CD1c-positive myeloid dendritic cell (primary cell): ENCODE measurements around the gene SLC26A8.
"Not testable (repeated sequence)": the region's sequence is repeated elsewhere in the genome, so short reads cannot be mapped to it uniquely, and the experiment has no call there.

Experiments used
- DNase-seq: peaks from one replicate; pipeline ENCODE4 v3.0.0-alpha.2; 2016; ENCODE audit errors: extremely low spot score

Gene SLC26A8

DNA sequence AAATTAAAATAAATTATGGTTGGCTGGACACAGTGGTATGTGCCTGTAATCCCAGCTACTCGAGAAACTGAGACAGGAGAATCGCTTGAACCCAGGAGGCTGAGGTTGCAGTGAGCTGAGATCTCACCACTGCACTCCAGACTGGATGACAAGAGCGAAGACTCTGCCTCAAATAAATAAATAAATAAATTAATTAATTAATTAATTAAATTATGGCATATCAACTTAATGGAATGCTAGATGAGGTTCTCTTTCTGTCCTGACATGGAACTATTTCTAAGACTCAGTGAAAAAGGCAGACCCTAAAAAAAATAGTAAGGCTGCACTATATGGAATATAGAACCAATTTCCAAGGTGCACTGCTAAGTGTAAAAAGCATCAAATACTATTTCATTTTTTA is 108.4 kb downstream of the SLC26A8 start:
- DNase-seq: no peak

DNA sequence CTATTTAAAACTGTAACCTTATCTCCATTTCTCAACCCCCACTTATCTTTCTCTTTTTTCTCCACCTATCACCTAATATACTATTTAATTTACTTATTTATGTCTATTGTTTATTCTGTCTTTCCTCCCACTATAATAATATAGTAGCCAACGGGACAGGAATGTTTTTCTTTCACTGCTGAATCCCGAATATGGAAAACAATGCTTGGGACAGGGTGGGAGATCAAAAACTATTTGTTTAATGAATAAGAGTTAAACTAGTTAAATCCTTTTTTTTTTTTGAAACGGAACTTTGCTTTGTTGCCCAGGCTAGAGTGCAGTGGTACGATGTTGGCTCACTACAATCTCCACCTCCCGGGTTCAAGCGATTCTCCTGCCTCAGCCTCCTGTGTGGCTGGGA is 109.9 kb downstream of the SLC26A8 start:
- DNase-seq: no peak

DNA sequence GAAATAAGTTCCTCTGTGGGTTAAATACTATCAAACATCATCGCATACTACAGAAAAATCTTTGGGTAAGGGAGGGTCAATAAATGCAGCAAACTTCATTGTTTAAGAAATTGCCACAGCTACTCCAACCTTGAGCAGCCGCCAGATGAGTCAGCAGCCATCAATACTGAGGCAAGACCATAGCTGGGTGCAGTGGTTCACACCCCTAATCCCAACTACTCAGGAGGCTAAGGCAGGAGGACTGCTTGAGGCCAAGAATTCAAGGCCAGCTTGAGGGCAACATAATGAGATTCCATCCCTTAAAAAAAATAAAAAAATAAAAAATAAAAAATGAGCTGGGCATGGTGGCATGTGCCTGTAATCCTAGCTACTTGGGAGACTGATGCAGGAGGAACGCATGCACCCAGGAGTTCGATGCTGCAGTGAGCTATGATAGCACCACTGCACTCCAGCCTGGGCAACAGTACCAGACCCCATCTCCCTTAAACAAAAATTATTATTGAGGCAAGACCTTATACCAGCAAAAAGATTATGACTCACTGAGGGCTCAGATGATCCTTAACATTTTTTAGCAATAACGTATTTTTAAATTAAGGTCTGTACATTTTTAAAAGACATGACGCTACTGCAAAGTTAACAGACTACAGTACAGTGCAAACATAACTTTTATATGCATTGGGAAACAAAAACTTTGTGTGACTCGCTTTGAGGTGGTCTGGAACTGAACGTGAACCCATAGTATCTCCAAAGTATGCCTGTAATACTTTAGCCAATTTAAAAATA is 112.4 kb downstream of the SLC26A8 start:
- no peak for DNase-seq

- peak; percentile 22 for DNase-seq
Measured at GRCh38 chr6:35909571-35909970, 114.9 kb downstream of the SLC26A8 start.

GRCh38 chr6:35908753-35909401 is 115.6 kb downstream of the SLC26A8 start:
- not testable (repeated sequence) for DNase-seq

- peak; percentile 25 for DNase-seq
Measured at GRCh38 chr6:35907750-35908149, 116.7 kb downstream of the SLC26A8 start.

DNA sequence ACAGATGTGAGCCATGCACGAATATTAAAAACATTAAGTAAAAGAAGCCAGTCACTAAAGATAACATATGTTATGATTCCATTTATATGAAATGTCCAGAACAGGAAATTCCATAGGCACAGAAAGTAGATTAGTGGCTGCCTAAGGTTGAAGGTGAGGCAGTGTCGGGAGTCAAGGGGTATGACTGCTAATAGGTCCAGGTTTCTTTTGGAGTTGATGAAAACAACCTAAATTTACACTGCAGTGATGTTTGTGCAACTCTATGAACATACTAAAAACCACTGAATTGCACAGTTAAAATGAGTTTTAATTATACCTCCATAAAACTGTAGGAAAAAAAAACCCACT is 118.0 kb downstream of the SLC26A8 start:
- DNase-seq: no peak

GRCh38 chr6:35905841-35906498 is 118.5 kb downstream of the SLC26A8 start:
- DNase-seq: no peak

DNA sequence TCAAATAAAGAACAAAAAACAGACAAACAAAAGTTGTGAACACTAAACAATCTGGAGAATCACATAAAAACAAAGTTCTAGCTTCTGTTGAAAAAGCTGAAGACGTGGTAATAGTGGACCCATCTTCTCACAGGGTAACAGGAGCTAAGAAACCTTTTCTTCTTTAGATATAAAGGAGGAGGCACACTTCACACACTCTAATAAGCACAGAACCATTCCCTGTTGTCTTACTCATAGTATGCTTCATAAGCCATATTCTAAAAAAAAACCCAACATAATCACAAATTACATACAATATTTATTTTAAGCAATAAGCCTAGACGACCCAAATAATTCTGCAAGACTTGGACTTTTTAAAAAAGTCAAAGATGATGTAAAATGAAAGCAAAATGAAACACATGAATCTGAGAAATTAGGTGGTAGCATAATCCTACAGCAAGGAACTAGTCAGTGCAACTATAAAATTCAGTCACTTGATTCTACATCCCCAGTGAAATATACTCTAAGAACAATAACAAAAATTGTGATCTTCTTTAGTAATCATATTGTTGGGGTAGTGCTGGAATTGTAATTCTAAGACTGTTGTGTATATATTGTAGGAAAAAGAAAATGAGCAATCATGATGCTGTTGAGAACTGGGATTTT is 119.2 kb downstream of the SLC26A8 start:
- no peak for DNase-seq

DNA sequence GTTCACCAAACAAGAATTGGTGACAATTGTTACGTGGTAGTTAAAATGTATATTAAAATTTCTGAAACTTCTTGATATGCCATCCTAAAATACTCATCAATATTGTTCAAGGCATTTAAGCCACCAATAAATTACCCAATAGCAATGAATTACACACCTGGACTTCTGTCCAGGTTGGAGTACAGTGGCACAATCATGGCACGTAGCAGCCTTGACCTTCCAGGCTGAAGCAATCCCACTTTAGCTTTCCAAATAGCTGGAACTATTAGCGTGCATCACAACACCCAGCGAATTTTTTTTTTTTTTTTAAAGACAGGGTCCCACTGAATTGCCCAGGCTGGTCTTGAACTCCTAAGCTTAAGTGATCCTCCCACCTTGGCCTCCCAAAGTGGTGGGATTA is 120.8 kb downstream of the SLC26A8 start:
- no peak for DNase-seq

DNA sequence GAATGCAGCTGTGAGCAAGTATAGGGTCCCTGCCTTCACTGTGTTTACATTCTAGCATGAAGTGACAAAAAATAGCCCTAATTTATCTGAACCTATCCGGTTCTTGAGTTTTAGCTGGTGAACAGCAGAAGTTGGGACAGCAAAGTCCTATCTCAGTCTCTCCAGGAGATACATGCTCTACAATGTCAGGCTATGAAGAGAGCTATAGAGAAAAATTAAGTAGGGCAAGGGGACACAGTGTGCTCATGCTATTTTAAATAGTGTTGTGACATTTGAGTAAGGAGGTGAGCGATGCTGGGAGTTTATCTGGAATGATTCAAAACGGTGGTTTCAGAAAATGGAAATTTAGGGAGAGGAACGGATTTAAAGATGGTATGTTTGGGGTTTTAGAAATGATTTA is 124.0 kb downstream of the SLC26A8 start:
- no peak for DNase-seq

DNA sequence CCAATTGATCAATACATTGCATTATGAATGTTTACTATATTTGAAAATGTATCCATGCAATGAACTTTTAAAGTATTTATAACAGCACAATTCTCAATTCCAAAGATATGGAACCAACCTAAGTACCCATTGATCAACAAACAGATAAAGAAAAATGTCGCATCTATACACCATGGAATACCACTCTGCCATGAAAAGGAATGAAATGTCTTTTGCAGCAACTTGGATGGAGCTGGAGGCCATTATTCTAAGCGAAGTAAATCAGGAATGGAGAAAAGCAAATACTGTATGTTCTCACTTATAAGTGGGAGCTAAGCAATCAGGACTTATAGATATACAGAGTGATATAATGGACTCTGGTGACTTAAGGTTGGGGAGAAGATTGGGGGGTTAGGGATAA is 126.4 kb downstream of the SLC26A8 start:
- no peak for DNase-seq

- DNase-seq: no peak
Measured at GRCh38 chr6:35897486-35897885, 127.0 kb downstream of the SLC26A8 start.

GRCh38 chr6:35897036-35897435 is 127.4 kb downstream of the SLC26A8 start:
- no peak for DNase-seq

DNA sequence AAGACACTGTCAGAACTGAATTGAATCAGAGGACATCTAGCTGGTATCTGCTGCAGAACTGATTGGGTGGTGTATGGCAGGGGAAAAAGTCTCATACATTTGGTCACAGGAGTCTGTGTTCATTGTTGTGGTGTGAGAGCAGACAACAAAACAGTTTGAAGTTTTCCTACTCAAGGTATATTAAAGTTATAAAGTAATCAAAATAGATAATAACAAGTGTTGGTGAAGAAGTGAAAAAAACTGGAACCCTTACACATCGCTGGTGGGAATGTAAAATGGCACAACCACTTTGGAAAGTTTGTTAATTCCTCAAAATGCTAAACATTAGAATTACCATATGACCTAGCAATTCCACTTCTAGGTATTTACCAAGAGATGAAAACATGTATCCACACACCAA is 128.2 kb downstream of the SLC26A8 start:
- DNase-seq: no peak

DNA sequence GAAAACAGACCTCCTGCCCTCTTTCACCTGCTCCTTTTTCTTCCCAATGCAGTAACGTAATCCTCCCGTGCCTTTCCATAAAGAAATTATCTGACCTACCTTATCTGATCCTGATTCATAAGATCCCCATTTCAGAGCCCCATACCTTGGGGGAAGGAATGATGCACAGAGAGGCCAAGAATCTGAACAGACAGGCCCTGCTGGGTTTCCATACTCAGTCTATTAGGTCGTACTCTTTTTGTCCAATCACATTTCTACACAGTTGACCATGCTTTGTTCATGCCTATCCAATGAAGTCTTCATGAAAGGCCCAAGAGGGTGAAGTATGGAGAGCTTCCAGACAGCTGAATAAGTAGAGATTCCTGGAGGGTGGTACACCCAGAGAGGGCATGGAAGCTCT is 128.9 kb downstream of the SLC26A8 start:
- no peak for DNase-seq

DNA sequence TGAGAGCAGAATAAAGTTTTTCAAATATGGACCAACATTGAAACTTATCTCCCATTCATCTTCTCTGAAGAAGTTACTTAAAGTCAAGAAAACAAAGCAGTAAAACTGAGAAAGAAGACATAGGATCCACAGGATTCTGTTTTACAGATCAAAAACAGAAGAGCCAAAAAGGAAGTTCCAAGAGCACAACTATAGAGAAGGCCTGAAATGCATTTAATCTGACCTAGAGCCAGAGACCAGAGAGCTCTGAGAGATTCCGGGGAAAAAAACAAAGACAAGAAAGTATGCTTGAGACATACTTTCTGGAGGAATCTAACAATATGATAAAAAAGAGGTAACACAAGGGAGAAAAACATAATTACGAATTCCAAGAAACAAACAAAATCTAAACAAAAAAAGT is 129.7 kb downstream of the SLC26A8 start:
- DNase-seq: no peak
